GM18498 (cell line): ENCODE results near the gene TMEM116.
"Not testable (repeated sequence)": the region's sequence is repeated elsewhere in the genome, so short reads cannot be mapped to it uniquely, and the experiment has no call there.

Experiments used
- ATAC-seq: cut with Tn5 transposase; IDR thresholded peaks from one replicate; pipeline ENCODE4 v1.9.1; 2021; ENCODE audit warnings: mild to moderate bottlenecking, moderate library complexity; ENCODE audit not compliant: unreplicated experiment

Gene TMEM116

GRCh38 chr12:111980598-111980997 lies 32.4 kb downstream of the TMEM116 start:
- no peak for ATAC-seq

GRCh38 chr12:111978545-111978944 lies 34.4 kb downstream of the TMEM116 start:
- no peak for ATAC-seq

GRCh38 chr12:111976860-111977259 lies 36.1 kb downstream of the TMEM116 start:
- no peak for ATAC-seq

- no peak for ATAC-seq
Observed at GRCh38 chr12:111976291-111976690, 36.7 kb downstream of the TMEM116 start.

- ATAC-seq: no peak
Observed at GRCh38 chr12:111975161-111975931, 37.6 kb downstream of the TMEM116 start.

GRCh38 chr12:111971800-111972199 lies 41.2 kb downstream of the TMEM116 start:
- ATAC-seq: no peak

GRCh38 chr12:111964935-111965334 lies 48.0 kb downstream of the TMEM116 start:
- no peak for ATAC-seq

- not testable (repeated sequence) for ATAC-seq
Observed at GRCh38 chr12:111959518-111959917, 53.4 kb downstream of the TMEM116 start.

GRCh38 chr12:111957224-111957623 lies 55.7 kb downstream of the TMEM116 start:
- ATAC-seq: not testable (repeated sequence)

GRCh38 chr12:111954969-111955368 lies 58.0 kb downstream of the TMEM116 start:
- ATAC-seq: no peak

GRCh38 chr12:111953455-111953854 lies 59.5 kb downstream of the TMEM116 start:
- ATAC-seq: no peak

GRCh38 chr12:111952084-111952787 lies 60.7 kb downstream of the TMEM116 start:
- not testable (repeated sequence) for ATAC-seq

GRCh38 chr12:111950961-111951676 lies 61.8 kb downstream of the TMEM116 start:
- ATAC-seq: not testable (repeated sequence)

- no peak for ATAC-seq
Observed at GRCh38 chr12:111943929-111944328, 69.0 kb downstream of the TMEM116 start.

- no peak for ATAC-seq
Observed at GRCh38 chr12:111942557-111942956, 70.4 kb downstream of the TMEM116 start.

- ATAC-seq: no peak
Observed at GRCh38 chr12:111937429-111937828, 75.5 kb downstream of the TMEM116 start.

GRCh38 chr12:111936869-111937268 lies 76.1 kb downstream of the TMEM116 start:
- ATAC-seq: no peak

- no peak for ATAC-seq
Observed at GRCh38 chr12:111932241-111932640, 80.7 kb downstream of the TMEM116 start.

GRCh38 chr12:111927346-111927745 lies 85.6 kb downstream of the TMEM116 start:
- ATAC-seq: no peak

- ATAC-seq: no peak
Observed at GRCh38 chr12:111926631-111927030, 86.3 kb downstream of the TMEM116 start.

GRCh38 chr12:111925171-111925570 lies 87.8 kb downstream of the TMEM116 start:
- ATAC-seq: no peak

GRCh38 chr12:111907740-111908139 lies 105.2 kb downstream of the TMEM116 start:
- no peak for ATAC-seq
